ENCODE results near the gene TMEM132D. TPM values are rescaled to one million over a fixed set of nuclear protein-coding genes. Genes with fewer than 3 reads are reported as not detected.

TMEM132D gene
- total RNA-seq, 5 donors from 2014 or later (not counting 1 experiment from before 2014, with no cell fraction given) = not detected

GRCh38 chr12:129566800-129567199 lies 337.0 kb downstream of the TMEM132D start:
- Histone ChIP-seq H3K9me3 (no peaks in the 10 kb centered on the region), H3K4me3 (ENCODE audit: control insufficient read depth in 1 of 2, extremely low read depth in 1 of 2, low read length in 1 of 2) (no peak overlapping the region), H3K4me1 (ENCODE audit: control insufficient read depth in 1 of 2, extremely low read depth in 1 of 2, insufficient read depth in 2 of 2, low read length in 2 of 2) (no peaks in the 10 kb centered on the region), H3K36me3 (ENCODE audit: control insufficient read depth in 2 of 2, extremely low read depth in 1 of 2, insufficient read depth in 1 of 2, low read length in 1 of 2) (no peaks in the 10 kb centered on the region), H3K27me3 (replicated peaks in 1 of 2; ENCODE audit: control insufficient read depth in 2 of 2, extremely low read depth in 1 of 2, insufficient read depth in 2 of 2, low read length in 1 of 2) (no peaks in the 10 kb centered on the region), H3K27ac (ENCODE audit: low read length) (no peak overlapping the region)
- ChIA-PET CTCF (no interaction called here), POLR2A (no interaction called here)
- WGBS (ENCODE audit: insufficient coverage) = 96% methylated on average over 3 of the region's 5 CpGs
- H3K36me3 Mint-ChIP-seq = no peaks in the 10 kb centered on the region
- no peaks in the 10 kb centered on the region for H3K27me3 Mint-ChIP-seq
- H3K4me3 Mint-ChIP-seq = no peak overlapping the region
- DNase-seq (no peak), ATAC-seq (replicated peaks in 1 of 4) (no peak)
- peaks cover 5 to 8% (median 5%) of the 10 kb centered on the region in 3 donors for H3K9me3 Mint-ChIP-seq
- H3K27ac Mint-ChIP-seq = no peak overlapping the region
- H3K4me1 Mint-ChIP-seq = no peaks in the 10 kb centered on the region

GRCh38 chr12:129564768-129565167 lies 339.1 kb downstream of the TMEM132D start:
- no peaks in the 10 kb centered on the region for H3K4me1 ChIP-seq (ENCODE audit: control insufficient read depth in 1 of 2, extremely low read depth in 1 of 2, insufficient read depth in 2 of 2, low read length in 2 of 2)
- no peaks in the 10 kb centered on the region for H3K27me3 ChIP-seq (replicated peaks in 1 of 2; ENCODE audit: control insufficient read depth in 2 of 2, extremely low read depth in 1 of 2, insufficient read depth in 2 of 2, low read length in 1 of 2)
- H3K27me3 Mint-ChIP-seq = no peaks in the 10 kb centered on the region
- whole genome bisulfite sequencing (ENCODE audit: insufficient coverage) = 26% methylated on average over 2 of the region's 2 CpGs
- no peaks in the 10 kb centered on the region for H3K36me3 Mint-ChIP-seq
- no peak for ATAC-seq (replicated peaks in 1 of 4)
- H3K9me3 ChIP-seq = no peaks in the 10 kb centered on the region
- DNase-seq = no peak
- H3K4me3 ChIP-seq (ENCODE audit: control insufficient read depth in 1 of 2, extremely low read depth in 1 of 2, low read length in 1 of 2) = no peak overlapping the region
- CTCF ChIA-PET = no interaction called here
- no peaks in the 10 kb centered on the region for H3K4me1 Mint-ChIP-seq
- no peaks in the 10 kb centered on the region for H3K36me3 ChIP-seq (ENCODE audit: control insufficient read depth in 2 of 2, extremely low read depth in 1 of 2, insufficient read depth in 1 of 2, low read length in 1 of 2)
- POLR2A ChIA-PET = no interaction called here
- H3K9me3 Mint-ChIP-seq = peaks cover 2 to 5% (median 5%) of the 10 kb centered on the region in 3 donors
- H3K4me3 Mint-ChIP-seq = no peak overlapping the region
- H3K27ac ChIP-seq (ENCODE audit: low read length) = no peak overlapping the region
- H3K27ac Mint-ChIP-seq = no peak overlapping the region

GRCh38 chr12:129563266-129563665 lies 340.6 kb downstream of the TMEM132D start:
- H3K27ac Mint-ChIP-seq = no peak overlapping the region
- Histone ChIP-seq H3K9me3 (no peaks in the 10 kb centered on the region), H3K36me3 (ENCODE audit: control insufficient read depth in 2 of 2, extremely low read depth in 1 of 2, insufficient read depth in 1 of 2, low read length in 1 of 2) (no peaks in the 10 kb centered on the region), H3K27me3 (replicated peaks in 1 of 2; ENCODE audit: control insufficient read depth in 2 of 2, extremely low read depth in 1 of 2, insufficient read depth in 2 of 2, low read length in 1 of 2) (no peaks in the 10 kb centered on the region), H3K27ac (ENCODE audit: low read length) (no peak overlapping the region), H3K4me3 (ENCODE audit: control insufficient read depth in 1 of 2, extremely low read depth in 1 of 2, low read length in 1 of 2) (no peak overlapping the region), H3K4me1 (ENCODE audit: control insufficient read depth in 1 of 2, extremely low read depth in 1 of 2, insufficient read depth in 2 of 2, low read length in 2 of 2) (no peaks in the 10 kb centered on the region)
- DNase-seq = no peak
- peaks cover 2 to 8% (median 5%) of the 10 kb centered on the region in 3 donors for H3K9me3 Mint-ChIP-seq
- no peak for ATAC-seq (replicated peaks in 1 of 4)
- POLR2A ChIA-PET = no interaction called here
- no CpG with 5 or more reads among the region's 2 CpGs for WGBS (ENCODE audit: insufficient coverage)
- no peaks in the 10 kb centered on the region for H3K4me1 Mint-ChIP-seq
- H3K27me3 Mint-ChIP-seq = no peaks in the 10 kb centered on the region
- H3K4me3 Mint-ChIP-seq = no peak overlapping the region
- CTCF ChIA-PET = no interaction called here
- no peaks in the 10 kb centered on the region for H3K36me3 Mint-ChIP-seq

- H3K27ac ChIP-seq (ENCODE audit: low read length) = no peak overlapping the region
- H3K4me1 ChIP-seq (ENCODE audit: control insufficient read depth in 1 of 2, extremely low read depth in 1 of 2, insufficient read depth in 2 of 2, low read length in 2 of 2) = no peaks in the 10 kb centered on the region
- H3K27me3 Mint-ChIP-seq = no peaks in the 10 kb centered on the region
- no CpG with 5 or more reads among the region's 2 CpGs for WGBS (ENCODE audit: insufficient coverage)
- H3K9me3 Mint-ChIP-seq = peaks cover 2 to 11% (median 8%) of the 10 kb centered on the region in 3 donors
- POLR2A ChIA-PET = no interaction called here
- H3K27me3 ChIP-seq (replicated peaks in 1 of 2; ENCODE audit: control insufficient read depth in 2 of 2, extremely low read depth in 1 of 2, insufficient read depth in 2 of 2, low read length in 1 of 2) = no peaks in the 10 kb centered on the region
- CTCF ChIA-PET = no interaction called here
- no peaks in the 10 kb centered on the region for H3K36me3 Mint-ChIP-seq
- H3K9me3 ChIP-seq = no peaks in the 10 kb centered on the region
- no peak overlapping the region for H3K27ac Mint-ChIP-seq
- no peak overlapping the region for H3K4me3 ChIP-seq (ENCODE audit: control insufficient read depth in 1 of 2, extremely low read depth in 1 of 2, low read length in 1 of 2)
- H3K4me1 Mint-ChIP-seq = no peaks in the 10 kb centered on the region
- no peak overlapping the region for H3K4me3 Mint-ChIP-seq
- DNase-seq = no peak
- no peak for ATAC-seq (replicated peaks in 1 of 4)
- H3K36me3 ChIP-seq (ENCODE audit: control insufficient read depth in 2 of 2, extremely low read depth in 1 of 2, insufficient read depth in 1 of 2, low read length in 1 of 2) = no peaks in the 10 kb centered on the region
These were observed 342.5 kb downstream of the TMEM132D start for GRCh38 chr12:129561304-129561703.

GRCh38 chr12:129559776-129560175 lies 344.0 kb downstream of the TMEM132D start:
- H3K27me3 ChIP-seq (replicated peaks in 1 of 2; ENCODE audit: control insufficient read depth in 2 of 2, extremely low read depth in 1 of 2, insufficient read depth in 2 of 2, low read length in 1 of 2) = no peaks in the 10 kb centered on the region
- H3K9me3 ChIP-seq = no peaks in the 10 kb centered on the region
- no peaks in the 10 kb centered on the region for H3K4me1 ChIP-seq (ENCODE audit: control insufficient read depth in 1 of 2, extremely low read depth in 1 of 2, insufficient read depth in 2 of 2, low read length in 2 of 2)
- no peak overlapping the region for H3K27ac ChIP-seq (ENCODE audit: low read length)
- ATAC-seq (replicated peaks in 1 of 4) = no peak
- H3K27me3 Mint-ChIP-seq = no peaks in the 10 kb centered on the region
- ChIA-PET POLR2A (no interaction called here), CTCF (no interaction called here)
- no peaks in the 10 kb centered on the region for H3K36me3 Mint-ChIP-seq
- no peak overlapping the region for H3K4me3 ChIP-seq (ENCODE audit: control insufficient read depth in 1 of 2, extremely low read depth in 1 of 2, low read length in 1 of 2)
- no peaks in the 10 kb centered on the region for H3K36me3 ChIP-seq (ENCODE audit: control insufficient read depth in 2 of 2, extremely low read depth in 1 of 2, insufficient read depth in 1 of 2, low read length in 1 of 2)
- H3K4me3 Mint-ChIP-seq = no peak overlapping the region
- no peak for DNase-seq
- H3K4me1 Mint-ChIP-seq = no peaks in the 10 kb centered on the region
- H3K27ac Mint-ChIP-seq = no peak overlapping the region
- 52% methylated on average over 2 of the region's 4 CpGs for WGBS (ENCODE audit: insufficient coverage)
- H3K9me3 Mint-ChIP-seq = peaks cover 2 to 11% (median 6%) of the 10 kb centered on the region in 3 donors

- H3K36me3 Mint-ChIP-seq = no peaks in the 10 kb centered on the region
- Histone ChIP-seq H3K27ac (ENCODE audit: low read length) (no peak overlapping the region), H3K27me3 (replicated peaks in 1 of 2; ENCODE audit: control insufficient read depth in 2 of 2, extremely low read depth in 1 of 2, insufficient read depth in 2 of 2, low read length in 1 of 2) (peaks cover 0 to under 1% of the 10 kb centered on the region in 2 experiments), H3K9me3 (no peaks in the 10 kb centered on the region), H3K36me3 (ENCODE audit: control insufficient read depth in 2 of 2, extremely low read depth in 1 of 2, insufficient read depth in 1 of 2, low read length in 1 of 2) (no peaks in the 10 kb centered on the region), H3K4me1 (ENCODE audit: control insufficient read depth in 1 of 2, extremely low read depth in 1 of 2, insufficient read depth in 2 of 2, low read length in 2 of 2) (no peaks in the 10 kb centered on the region), H3K4me3 (ENCODE audit: control insufficient read depth in 1 of 2, extremely low read depth in 1 of 2, low read length in 1 of 2) (no peak overlapping the region)
- H3K27me3 Mint-ChIP-seq = no peaks in the 10 kb centered on the region
- no peak for ATAC-seq (replicated peaks in 1 of 4)
- no peak overlapping the region for H3K4me3 Mint-ChIP-seq
- no peak for DNase-seq
- H3K9me3 Mint-ChIP-seq = peaks cover 0 to 16% (median 14%) of the 10 kb centered on the region in 3 donors
- POLR2A ChIA-PET = no interaction called here
- WGBS (ENCODE audit: insufficient coverage) = 65% methylated on average over 2 of the region's 2 CpGs
- CTCF ChIA-PET = no interaction called here
- H3K27ac Mint-ChIP-seq = no peak overlapping the region
- no peaks in the 10 kb centered on the region for H3K4me1 Mint-ChIP-seq
These were observed 345.8 kb downstream of the TMEM132D start for GRCh38 chr12:129558036-129558435.

- CTCF ChIA-PET = no interaction called here
- Mint-ChIP-seq H3K27me3 (no peaks in the 10 kb centered on the region), H3K4me1 (no peaks in the 10 kb centered on the region), H3K9me3 (peaks cover 8 to 29% (median 18%) of the 10 kb centered on the region in 3 donors), H3K27ac (no peak overlapping the region), H3K36me3 (no peaks in the 10 kb centered on the region), H3K4me3 (no peak overlapping the region)
- ATAC-seq (replicated peaks in 1 of 4) (no peak), DNase-seq (no peak)
- H3K4me1 ChIP-seq (ENCODE audit: control insufficient read depth in 1 of 2, extremely low read depth in 1 of 2, insufficient read depth in 2 of 2, low read length in 2 of 2) = no peaks in the 10 kb centered on the region
- no peak overlapping the region for H3K4me3 ChIP-seq (ENCODE audit: control insufficient read depth in 1 of 2, extremely low read depth in 1 of 2, low read length in 1 of 2)
- POLR2A ChIA-PET = no interaction called here
- no peaks in the 10 kb centered on the region for H3K9me3 ChIP-seq
- no peaks in the 10 kb centered on the region for H3K36me3 ChIP-seq (ENCODE audit: control insufficient read depth in 2 of 2, extremely low read depth in 1 of 2, insufficient read depth in 1 of 2, low read length in 1 of 2)
- peaks cover 0 to 4% of the 10 kb centered on the region in 2 experiments for H3K27me3 ChIP-seq (replicated peaks in 1 of 2; ENCODE audit: control insufficient read depth in 2 of 2, extremely low read depth in 1 of 2, insufficient read depth in 2 of 2, low read length in 1 of 2)
- no peak overlapping the region for H3K27ac ChIP-seq (ENCODE audit: low read length)
- 78% methylated on average over 6 of the region's 9 CpGs for WGBS (ENCODE audit: insufficient coverage)
These were observed 347.7 kb downstream of the TMEM132D start for GRCh38 chr12:129556082-129556481.

Data from T-cell (primary cell).